Ovary (tissue), 9 donors: ENCODE measurements around the gene KRT81. TPM values are rescaled to one million over a fixed set of nuclear protein-coding genes. Genes with fewer than 3 reads are reported as not detected.
"Not testable (repeated sequence)": the region's sequence is repeated elsewhere in the genome, so short reads cannot be mapped to it uniquely, and the experiment has no call there.

ENCODE experiments used
- DNase-seq, 5 donors: peaks; one replicate each; pipeline ENCODE4 v3.0.0-alpha.2; 2019 to 2020
- H3K27ac ChIP-seq, 2 donors: fragments of 200-600 bp; one replicate each; pipeline versions ENCODE4 v1.5.1 to v1.8.0; 2019 to 2022
- H3K27me3 ChIP-seq: fragments of 200-600 bp; one replicate; pipeline ENCODE4 v1.8.0; 2022
- H3K36me3 ChIP-seq: fragments of 200-600 bp; sonication (generic); one replicate; pipeline ENCODE4 v1.5.1; 2019
- H3K4me1 ChIP-seq: one replicate; pipeline ENCODE4 v1.8.1; 2013; ENCODE audit warnings: mild to moderate bottlenecking, moderate library complexity; ENCODE audit not compliant: insufficient read depth
- H3K4me3 ChIP-seq: fragments of 200-600 bp; sonication (generic); one replicate; pipeline ENCODE4 v1.5.1; 2017
- H3K9me3 ChIP-seq, 2 donors: fragments of 200-600 bp in 1 of 2; sonication (generic) in 1 of 2; one replicate each; pipeline versions ENCODE4 v1.5.1 to v1.8.1; 2013 to 2019; ENCODE audit warnings: mild to moderate bottlenecking in 1 of 2, moderate library complexity in 1 of 2
- EP300 ChIP-seq: sonication (generic); formaldehyde crosslinking; IDR thresholded peaks from one replicate; pipeline ENCODE4 v1.6.1; 2017; ENCODE audit warnings: antibody characterized with exemption
- POLR2A ChIP-seq: fragments of 450-650 bp; IDR thresholded peaks from one replicate; pipeline ENCODE4 v1.6.1; 2017; ENCODE audit warnings: antibody characterized with exemption, mild to moderate bottlenecking, moderate library complexity
- WGBS, 3 donors: extraction: QIAGEN DNeasy Blood & Tissue Kit in 1 of 3; methylation state at CpG; one replicate each; pipeline versions ENCODE4 v1.1.5 to v1.1.7; 2013 to 2017; 5-methylcytosine and 5-hydroxymethylcytosine counted together
- intact Hi-C, 4 donors: fragments of 100-400 bp; cut with DNase I; formaldehyde crosslinking; loops; one replicate each; pipeline versions ENCODE4 v1.11.0 to v1.15.1; 2022 to 2023
- polyA plus RNA-seq, 2 donors: library from polyadenylated mRNA; stranded (reverse); fragments of 200-250 nt in 1 of 2; fragments of 350-450 nt in 1 of 2; fragmentation: Illumina TruSeq in 1 of 2; extraction: RNeasy Lipid Tissue Mini Kit (QIAGEN cat#74804) in 1 of 2; gene quantifications; one replicate each; pipeline ENCODE4 v1.2.3, GENCODE V29; 2013 to 2014
- total RNA-seq, 7 donors: library from RNA; depleted of rRNA in 2 of 7; stranded (reverse); fragments of >200 nt in 2 of 7; fragmentation: NEBNext Ultra II Directional in 3 of 7; extraction: Animal tissue kit (Norgen Biotek cat#: 25700) in 3 of 7; gene quantifications; one replicate each; pipeline versions ENCODE4 v1.1.0 to v1.2.4, GENCODE V29; 2016 to 2023
- TF ChIP-seq, protein P1 (sequence below), 3 donors: fragments of 450-650 bp in 2 of 3; fragments of 200-600 bp in 1 of 3; IDR thresholded peaks; one replicate each; pipeline versions ENCODE4 v1.5.1 to v1.8.0; 2016 to 2022; ENCODE audit warnings: antibody characterized with exemption in 3 of 3, mild to moderate bottlenecking in 1 of 3
- donor health status: DM: no; HTN: no; CAD: no; lungs with moderate emphysema.
- donor health status: DM: no; HTN: no; CAD: no.
- donor health status: Bipolar disorder and iron deficiency.
- donor health status: DM: yes; HTN: yes; CAD: no.
- donor health status: DM: no; HTN: no; CAD: no.
- donor health status: DM: yes; HTN: yes; CAD: no.

KRT81 gene
- total and polyA plus RNA-seq, 9 donors: 1.2 TPM; not detected in 8

DNA sequence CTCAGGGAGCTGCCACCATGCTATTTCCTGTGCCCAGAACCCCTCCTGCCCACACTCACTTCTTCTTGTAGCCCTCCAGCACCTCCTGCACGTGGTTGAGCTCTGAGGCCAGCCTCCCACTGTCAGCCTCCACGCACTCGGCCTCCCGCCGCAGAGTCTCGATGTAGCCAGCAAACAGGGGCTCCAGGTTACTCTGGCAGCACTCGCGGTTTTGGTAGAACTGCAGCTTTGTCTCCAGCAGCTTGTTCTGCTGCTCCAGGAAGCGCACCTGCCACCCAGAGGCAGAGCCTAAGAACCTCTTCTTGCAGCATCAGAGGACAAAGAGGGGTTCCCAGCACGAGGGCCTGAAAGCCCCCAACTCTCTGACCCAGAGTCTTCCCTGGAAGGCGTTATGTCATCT is 27.8 kb upstream of the KRT81 start:
- DNase-seq: no peak
- Histone ChIP-seq H3K9me3 (no peaks in the 10 kb centered on the region), H3K27ac (no peak overlapping the region), H3K36me3 (no peaks in the 10 kb centered on the region), H3K4me1 (no peaks in the 10 kb centered on the region), H3K27me3 (no peaks in the 10 kb centered on the region), H3K4me3 (no peak overlapping the region)
- WGBS, 3 donors: 55 to 69% (median 68%) methylated on average over 11 of the region's 11 CpGs
- intact Hi-C loops: no loop called here
- no peak for TF ChIP-seq EP300

DNA sequence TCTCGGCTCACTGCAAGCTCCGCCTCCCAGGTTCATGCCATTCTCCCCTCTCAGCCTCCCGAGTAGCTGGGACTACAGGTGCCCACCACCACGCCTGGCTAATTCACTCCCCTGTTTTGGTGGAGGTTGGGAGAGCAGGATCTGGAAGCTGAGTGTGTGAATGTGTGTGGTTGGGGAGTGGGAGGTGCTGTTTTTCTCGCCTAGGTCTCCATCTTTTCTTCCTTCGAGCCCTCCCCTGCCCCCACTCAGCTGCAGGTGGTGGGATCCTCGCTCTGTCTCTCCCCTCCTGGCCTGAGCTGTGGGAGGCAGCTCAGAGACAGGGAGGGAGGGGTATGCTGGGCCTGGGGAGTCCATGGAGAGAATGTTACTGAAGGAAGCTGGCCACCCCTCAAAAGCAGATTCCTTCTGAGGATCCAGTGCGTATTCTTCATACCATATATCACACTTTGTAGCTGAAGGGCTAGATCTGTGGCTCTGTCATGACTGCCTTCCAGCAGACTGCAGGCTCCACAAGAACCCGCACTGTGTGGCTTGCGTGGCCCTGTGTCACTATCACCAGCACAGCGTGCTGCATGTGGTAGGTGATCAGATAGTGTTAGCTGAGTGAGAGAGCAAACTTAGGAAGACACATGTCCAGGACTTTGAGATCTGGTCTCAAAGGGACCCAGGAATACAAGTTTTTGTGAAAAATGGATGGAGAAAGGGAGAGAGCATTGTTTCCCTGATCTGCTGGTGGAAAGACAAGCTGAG is 27.1 kb upstream of the KRT81 start:
- H3K4me3 ChIP-seq: no peak overlapping the region
- no peaks in the 10 kb centered on the region for H3K36me3 ChIP-seq
- no peaks in the 10 kb centered on the region for H3K9me3 ChIP-seq
- intact Hi-C loops: no loop called here
- DNase-seq: no peak
- no peak overlapping the region for H3K27ac ChIP-seq
- no peaks in the 10 kb centered on the region for H3K27me3 ChIP-seq
- no peak for TF ChIP-seq EP300
- TF ChIP-seq POLR2A: no peak
- TF ChIP-seq, protein P1, sequence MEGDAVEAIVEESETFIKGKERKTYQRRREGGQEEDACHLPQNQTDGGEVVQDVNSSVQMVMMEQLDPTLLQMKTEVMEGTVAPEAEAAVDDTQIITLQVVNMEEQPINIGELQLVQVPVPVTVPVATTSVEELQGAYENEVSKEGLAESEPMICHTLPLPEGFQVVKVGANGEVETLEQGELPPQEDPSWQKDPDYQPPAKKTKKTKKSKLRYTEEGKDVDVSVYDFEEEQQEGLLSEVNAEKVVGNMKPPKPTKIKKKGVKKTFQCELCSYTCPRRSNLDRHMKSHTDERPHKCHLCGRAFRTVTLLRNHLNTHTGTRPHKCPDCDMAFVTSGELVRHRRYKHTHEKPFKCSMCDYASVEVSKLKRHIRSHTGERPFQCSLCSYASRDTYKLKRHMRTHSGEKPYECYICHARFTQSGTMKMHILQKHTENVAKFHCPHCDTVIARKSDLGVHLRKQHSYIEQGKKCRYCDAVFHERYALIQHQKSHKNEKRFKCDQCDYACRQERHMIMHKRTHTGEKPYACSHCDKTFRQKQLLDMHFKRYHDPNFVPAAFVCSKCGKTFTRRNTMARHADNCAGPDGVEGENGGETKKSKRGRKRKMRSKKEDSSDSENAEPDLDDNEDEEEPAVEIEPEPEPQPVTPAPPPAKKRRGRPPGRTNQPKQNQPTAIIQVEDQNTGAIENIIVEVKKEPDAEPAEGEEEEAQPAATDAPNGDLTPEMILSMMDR (IDR thresholded peaks at IDR 0.05): no peak
- H3K4me1 ChIP-seq: no peaks in the 10 kb centered on the region
- 61 to 77% (median 68%) methylated on average over 11 of the region's 11 CpGs for WGBS, 3 donors

DNA sequence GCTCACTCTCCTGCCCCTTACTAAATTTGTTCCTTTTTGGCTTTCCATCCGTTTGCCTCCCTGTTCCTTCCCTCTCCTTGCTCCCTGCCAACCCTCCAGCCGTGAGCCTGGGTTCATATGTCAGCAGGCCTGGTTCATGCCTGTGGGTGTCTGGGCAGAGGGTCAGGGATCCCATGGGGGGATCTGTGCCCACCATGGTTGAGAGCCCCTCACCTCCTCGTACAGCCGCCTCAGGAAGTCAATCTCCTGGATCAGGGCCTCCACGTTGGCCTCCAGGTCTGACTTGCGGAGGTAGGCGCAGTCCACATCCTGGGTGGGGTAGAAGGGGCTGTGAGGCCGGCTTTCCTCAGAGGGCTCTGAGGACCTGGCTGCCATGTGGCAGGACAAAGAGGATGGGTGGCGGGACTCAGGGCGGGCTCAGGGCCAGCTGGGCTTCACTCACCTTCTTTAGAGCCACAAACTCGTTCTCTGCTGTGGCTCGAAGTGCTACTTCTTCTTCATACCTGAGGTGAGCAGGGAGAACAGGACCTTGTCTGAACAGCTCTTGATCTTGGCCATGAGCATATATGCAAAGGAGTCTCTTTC is 26.2 kb upstream of the KRT81 start:
- TF ChIP-seq, protein P1 (IDR thresholded peaks at IDR 0.05): no peak
- TF ChIP-seq EP300: no peak
- TF ChIP-seq POLR2A: no peak
- Histone ChIP-seq H3K27me3 (no peaks in the 10 kb centered on the region), H3K36me3 (no peaks in the 10 kb centered on the region), H3K4me1 (no peaks in the 10 kb centered on the region), H3K4me3 (no peak overlapping the region), H3K9me3 (no peaks in the 10 kb centered on the region), H3K27ac (no peak overlapping the region)
- WGBS, 3 donors: 79 to 85% (median 80%) methylated on average over 12 of the region's 12 CpGs
- no peak for DNase-seq
- intact Hi-C loops: no loop called here

DNA sequence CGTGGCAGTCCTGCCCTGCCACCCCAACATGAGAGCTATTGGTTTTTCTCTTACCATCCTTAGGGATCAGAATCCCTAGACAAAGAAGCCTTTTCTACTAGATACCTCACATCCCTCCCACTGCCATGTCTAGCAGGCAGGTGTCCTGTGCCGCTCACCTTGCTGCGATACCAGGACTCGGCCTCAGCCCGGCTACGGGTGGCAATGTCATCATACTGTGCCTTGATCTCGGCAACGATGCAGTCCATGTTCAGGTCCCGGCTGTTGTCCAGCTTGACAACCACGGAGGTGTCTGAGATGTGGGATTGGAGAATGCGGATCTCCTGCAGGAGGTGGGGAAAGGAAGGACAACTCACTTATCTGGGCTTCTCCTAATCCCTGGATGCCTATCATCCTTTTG is 25.4 kb upstream of the KRT81 start:
- Histone ChIP-seq H3K4me1 (no peaks in the 10 kb centered on the region), H3K36me3 (no peaks in the 10 kb centered on the region), H3K27ac (no peak overlapping the region), H3K4me3 (no peak overlapping the region), H3K9me3 (no peaks in the 10 kb centered on the region), H3K27me3 (no peaks in the 10 kb centered on the region)
- intact Hi-C loops: no loop called here
- 88 to 93% (median 88%) methylated on average over 11 of the region's 11 CpGs for WGBS, 3 donors
- TF ChIP-seq EP300 (no peak), POLR2A (no peak)
- TF ChIP-seq, protein P1 (IDR thresholded peaks at IDR 0.05): no peak
- no peak for DNase-seq

DNA sequence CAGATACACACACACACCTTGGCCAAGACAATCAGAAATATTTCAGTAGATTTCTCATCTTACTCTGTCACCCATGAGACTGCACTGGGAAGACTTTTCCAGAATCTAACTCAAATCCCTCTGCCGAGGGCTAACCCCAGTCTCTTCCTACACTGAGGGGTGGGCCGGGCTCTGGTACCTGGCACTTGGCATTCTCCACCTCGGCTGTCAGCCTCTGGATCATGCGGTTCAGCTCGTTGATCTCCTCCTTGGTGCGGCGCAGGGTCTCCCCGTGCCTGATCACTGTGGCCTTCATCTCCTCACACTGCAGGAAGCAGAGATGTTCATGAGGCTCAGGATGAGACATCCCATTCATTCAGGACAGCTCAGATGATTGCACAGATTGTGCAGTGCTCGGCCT is 25.0 kb upstream of the KRT81 start:
- 83 to 89% (median 89%) methylated on average over 9 of the region's 9 CpGs for WGBS, 3 donors
- no peak for TF ChIP-seq POLR2A
- no peak for TF ChIP-seq EP300
- TF ChIP-seq, protein P1 (IDR thresholded peaks at IDR 0.05): no peak
- Histone ChIP-seq H3K9me3 (no peaks in the 10 kb centered on the region), H3K36me3 (no peaks in the 10 kb centered on the region), H3K27me3 (no peaks in the 10 kb centered on the region), H3K4me1 (no peaks in the 10 kb centered on the region), H3K27ac (no peak overlapping the region), H3K4me3 (no peak overlapping the region)
- DNase-seq: no peak
- intact Hi-C loops: no loop called here

DNA sequence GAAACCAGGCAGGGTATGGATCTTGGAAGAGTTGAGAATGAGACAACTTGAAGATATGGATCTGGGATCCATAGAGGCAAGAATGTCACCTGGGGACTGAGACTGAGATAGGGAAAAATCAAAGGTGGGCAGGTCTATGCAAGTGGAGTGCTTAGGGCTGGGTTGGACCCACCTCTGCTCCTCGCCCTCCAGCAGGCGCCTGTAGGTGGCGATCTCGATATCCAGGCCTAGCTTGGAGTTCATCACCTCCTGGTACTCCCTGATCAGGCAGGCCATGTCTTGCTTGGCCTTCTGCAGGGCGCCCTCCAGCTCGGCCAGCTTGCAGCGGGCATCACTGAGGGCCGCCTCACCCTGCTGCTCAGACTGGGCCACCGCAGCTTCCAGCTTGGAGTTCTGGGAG is 24.4 kb upstream of the KRT81 start:
- DNase-seq, H3K27me3 ChIP-seq, H3K27ac ChIP-seq, H3K4me1 ChIP-seq, intact Hi-C loops, H3K36me3 ChIP-seq, H3K9me3 ChIP-seq, H3K4me3 ChIP-seq: not testable (repeated sequence)
- 47 to 57% (median 48%) methylated on average over 9 of the region's 9 CpGs for WGBS, 3 donors
